HG02885 (cell line): ENCODE measurements around the gene SPTB.
"Not testable (repeated sequence)": the region's sequence is repeated elsewhere in the genome, so short reads cannot be mapped to it uniquely, and the experiment has no call there.

Experiments
- ATAC-seq: cut with Tn5 transposase; IDR thresholded peaks from one replicate; pipeline ENCODE4 v1.9.1; 2021; ENCODE audit warnings: mild to moderate bottlenecking; ENCODE audit not compliant: unreplicated experiment, poor library complexity

SPTB gene

DNA sequence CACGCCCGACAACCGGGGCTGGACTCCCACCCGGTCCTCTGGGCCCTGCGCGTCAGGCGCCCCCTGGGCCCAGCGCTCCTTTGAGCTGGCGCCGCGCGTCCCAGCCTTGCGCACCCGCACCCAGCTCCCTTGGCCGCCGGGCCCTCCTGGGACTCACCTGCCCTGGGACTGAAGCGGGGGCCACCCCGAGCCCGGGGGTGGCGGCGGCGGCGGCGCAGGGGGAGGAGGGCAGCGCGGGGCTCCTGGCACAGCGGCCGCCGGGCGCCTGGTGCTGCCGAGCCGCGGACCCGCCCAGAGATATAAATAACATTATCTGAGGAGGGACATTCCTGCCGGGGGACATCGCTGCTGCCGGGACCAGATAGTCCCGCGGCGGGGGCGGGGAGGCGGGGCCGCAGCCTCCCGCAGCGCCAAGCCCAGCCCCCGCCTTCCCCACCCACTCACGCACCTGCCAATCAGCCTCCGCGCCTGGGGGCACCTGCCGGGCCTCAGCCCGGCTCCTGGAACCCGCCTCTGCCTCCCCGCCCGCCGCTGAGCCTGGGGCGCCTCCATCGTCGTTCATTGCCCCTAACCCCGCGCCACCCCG is at the start of gene SPTB:
TSS of gene SPTB (minus strand) at position 273 of the 586 bp plus-strand sequence. CDS start 56,813 bp downstream, outside the sequence.
- peak; percentile 67 for ATAC-seq

DNA sequence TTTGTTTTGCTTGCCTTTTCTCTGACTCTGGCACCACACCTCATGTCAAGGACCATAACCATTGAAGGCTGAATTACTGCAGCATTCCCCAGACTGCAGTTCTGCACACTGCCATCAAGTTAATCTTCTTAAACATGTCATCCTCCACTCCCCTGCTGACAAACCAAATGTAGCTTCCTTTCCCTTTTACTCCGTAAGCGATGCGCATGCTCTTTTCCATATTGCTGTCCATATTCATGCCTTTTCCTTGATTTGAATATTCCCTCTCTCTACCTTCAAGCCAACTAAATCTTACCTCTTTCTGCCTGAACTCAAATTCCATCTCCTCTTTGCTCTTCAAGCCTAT is 49.3 kb upstream of the SPTB start:
- no peak for ATAC-seq

DNA sequence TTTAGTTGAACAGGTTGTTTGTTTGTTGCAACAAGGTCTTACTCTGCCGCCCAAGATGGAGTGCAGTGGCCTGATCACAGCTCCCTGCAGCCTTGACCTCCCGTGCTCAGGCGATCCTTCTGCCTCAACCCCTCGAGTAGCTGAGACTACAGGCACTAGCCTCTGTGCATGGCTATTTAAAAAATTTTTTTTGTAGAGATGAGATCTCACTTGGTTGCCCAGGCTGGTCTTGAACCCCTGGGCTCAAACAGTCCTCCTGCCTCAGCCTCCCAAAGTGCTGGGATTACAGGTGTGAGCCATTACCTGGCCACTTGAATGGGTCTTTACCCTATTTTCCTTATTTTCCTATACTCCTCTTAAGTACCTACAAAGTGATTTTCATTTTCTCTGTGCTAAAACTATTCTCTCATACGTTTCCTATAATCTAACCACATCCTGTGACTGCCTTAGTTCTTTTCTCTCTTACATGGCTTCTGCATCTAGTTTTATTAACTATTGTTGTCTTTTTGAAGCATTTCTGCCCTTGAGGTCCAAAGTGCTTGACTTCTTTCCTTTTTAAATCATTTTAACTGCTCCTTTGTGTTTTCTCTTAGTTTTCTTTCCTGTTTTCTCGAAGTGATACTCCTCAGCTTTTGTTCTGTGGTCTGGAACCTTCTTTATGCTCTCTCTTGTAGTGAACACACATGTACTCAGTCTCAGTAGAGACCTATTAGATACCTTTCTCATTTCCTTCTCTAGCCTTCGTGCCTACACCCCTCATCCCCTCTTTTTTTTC is 48.7 kb upstream of the SPTB start:
- peak; percentile 65 for ATAC-seq

DNA sequence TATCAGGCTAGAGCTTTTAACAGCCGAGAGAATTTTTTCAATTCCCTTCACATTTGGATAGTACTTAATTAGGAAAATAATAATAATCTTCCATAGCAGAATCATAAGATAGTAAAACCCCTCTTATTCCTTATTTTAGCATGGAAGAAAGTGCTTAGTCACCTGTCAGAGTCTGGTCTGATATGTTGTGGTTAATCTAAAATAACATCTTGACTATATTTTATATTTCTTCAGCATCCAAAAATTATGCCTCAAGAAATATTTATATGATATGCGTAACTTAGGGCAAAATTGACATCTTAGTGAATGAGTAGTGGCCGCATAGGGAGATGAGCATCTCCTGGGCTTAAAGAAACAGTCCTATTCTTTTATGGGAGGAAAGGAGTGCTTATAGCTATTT is 47.3 kb upstream of the SPTB start:
- ATAC-seq: no peak

DNA sequence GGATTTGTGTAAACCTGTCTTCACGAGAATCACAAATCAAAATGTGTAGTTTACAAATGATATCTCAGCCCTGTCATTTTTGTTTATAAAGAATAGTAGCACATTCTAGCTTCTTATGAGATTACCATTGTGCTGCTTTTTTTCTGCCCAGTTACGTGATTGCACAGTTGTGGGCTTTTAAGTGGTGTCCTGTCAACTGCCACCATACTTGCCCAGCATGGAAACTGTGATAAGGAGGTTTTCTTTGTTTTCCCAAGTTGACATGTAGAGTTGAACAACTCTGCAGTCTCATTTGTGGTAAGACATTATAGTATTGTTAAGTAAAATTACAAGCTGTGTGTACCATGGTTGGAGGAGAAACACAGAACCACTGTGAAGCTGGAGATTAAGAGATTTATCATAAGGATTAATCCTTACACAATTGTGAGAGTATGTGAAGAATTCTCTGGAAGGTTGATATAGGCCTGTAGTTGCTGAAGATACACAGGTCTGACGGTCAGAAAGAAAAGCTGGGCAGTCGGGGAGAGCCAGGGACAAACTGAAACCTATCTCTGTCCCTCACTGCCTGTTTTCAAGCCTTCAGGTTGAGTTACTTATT is 46.8 kb upstream of the SPTB start:
- no peak for ATAC-seq

DNA sequence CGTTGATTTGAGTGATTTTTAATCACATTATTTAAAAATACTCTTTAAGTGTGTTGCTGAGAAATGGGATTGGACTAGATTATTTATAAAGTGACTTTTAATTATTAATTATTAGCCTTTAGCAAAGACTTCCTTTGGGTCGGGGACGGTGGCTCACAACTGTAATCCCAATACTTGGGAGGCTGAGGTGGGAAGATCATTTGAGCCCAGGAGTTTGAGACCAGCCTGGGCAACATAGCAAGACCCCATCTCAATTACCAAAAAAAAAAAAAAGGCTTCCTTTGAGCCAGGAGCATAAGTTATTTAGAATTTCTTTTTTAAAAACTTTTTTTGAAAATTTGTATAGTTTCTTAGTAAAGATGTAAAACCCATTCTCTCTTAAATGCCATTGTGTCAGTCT is 43.3 kb upstream of the SPTB start:
- no peak for ATAC-seq

DNA sequence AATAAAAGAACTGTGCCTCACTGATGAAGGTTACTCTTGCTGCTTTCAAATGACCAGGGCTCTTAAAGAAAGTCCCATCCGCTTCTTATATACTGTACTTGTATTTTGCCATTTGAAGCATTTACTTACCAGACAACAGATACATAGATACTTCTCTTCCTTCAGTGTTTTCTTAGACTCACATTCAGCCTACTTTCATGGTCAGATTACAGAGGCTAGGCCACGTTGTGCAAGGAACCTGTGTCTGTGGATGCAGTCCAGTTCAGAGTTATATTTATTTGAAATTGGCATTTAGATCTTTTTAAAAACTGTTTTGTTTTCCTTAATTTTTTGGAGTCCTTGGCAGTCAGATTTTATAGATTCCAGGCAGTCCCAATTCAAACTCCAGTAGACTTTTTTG is 40.8 kb upstream of the SPTB start:
- ATAC-seq: no peak

DNA sequence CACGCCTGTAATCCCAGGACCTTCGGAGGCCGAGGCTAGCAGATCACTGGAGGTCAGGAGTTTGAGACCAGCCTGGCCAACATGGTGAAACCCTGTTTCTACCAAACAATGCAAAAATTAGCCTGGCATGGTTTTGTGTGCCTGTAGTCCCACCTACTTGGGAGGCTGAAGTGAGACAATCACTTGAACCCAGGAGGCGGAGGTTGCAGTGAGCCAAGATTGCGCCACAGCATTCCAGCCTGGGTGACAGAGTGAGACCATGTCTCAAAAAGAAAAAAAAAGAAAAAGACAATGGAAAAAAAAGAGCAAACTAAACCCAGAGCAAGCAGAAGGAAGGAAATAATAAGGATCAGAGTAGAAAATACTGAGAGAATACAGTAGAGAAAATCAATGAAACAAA is 39.9 kb upstream of the SPTB start:
- no peak for ATAC-seq

DNA sequence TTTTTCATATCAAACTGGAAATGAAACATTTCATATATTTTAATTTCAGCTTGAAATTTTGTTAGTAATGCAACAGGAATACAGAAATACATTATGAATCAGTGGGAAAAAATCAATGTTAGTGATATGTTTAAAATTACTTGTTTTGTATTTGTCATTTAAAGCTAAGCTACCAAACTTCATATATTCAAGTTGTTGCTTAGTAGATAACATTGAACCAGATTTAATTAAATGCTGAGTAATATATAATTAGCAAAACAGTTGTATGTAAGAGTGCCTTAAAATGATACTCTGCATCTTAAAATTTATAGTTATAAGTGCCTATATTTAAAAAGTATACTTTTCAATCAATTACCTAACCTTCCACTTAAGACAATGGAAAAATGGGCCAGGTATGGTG is 39.5 kb upstream of the SPTB start:
- ATAC-seq: no peak

DNA sequence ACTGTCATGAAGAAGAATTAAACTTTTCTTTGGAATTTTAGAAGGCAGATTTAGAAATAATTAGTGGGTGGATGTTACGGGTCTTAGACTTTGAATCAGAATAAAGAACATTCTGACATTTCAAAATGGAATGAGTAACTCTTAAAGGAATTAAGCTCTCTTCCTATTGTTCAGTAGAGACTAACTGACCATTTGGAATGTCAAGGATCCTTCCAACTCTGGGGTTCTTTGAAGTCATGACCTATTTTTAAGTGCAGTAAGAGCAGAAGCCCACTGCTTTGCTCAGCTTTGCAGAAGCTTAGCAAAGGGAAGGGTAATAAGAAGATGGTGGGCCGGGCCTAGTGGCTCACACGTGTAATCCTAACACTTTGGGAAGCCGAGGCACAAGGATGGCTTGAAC is 38.5 kb upstream of the SPTB start:
- no peak for ATAC-seq

DNA sequence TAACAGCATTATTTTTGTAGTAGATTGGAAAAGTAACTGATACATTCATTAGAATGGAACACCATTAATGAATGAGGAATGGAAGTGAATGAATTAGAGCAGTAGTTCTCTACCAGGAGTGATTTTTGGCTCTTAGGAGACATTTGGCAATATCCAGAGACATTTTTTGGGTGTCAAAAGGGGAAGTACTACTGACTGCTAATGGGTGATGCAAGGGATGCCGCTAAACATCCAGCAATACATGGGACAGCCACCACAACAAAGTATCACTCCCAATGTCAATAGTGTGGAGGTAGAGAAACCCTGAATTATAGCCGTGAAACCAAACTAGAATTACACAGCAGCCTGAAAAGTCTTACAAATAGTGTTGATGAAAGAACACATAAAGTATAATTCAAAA is 36.1 kb upstream of the SPTB start:
- no peak for ATAC-seq

DNA sequence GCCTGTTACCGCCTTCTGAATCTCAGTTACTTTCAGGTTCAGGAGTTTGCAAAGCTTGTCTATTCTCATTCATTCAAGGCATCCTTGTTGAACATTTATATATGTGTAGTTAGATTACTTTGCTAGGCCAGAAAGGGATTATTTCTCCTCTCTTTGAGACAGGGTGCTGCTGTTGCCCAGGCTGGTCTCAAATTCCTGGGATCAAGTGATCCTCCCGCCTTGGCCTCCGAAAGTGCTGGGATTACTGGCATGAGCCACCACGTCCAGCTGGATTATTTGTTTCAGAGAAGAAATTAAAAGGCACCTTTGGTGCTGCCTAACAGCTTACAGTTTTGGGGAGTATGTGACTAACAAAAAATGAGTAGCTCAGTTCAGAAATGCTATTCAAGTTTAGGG is 35.3 kb upstream of the SPTB start:
- ATAC-seq: no peak

DNA sequence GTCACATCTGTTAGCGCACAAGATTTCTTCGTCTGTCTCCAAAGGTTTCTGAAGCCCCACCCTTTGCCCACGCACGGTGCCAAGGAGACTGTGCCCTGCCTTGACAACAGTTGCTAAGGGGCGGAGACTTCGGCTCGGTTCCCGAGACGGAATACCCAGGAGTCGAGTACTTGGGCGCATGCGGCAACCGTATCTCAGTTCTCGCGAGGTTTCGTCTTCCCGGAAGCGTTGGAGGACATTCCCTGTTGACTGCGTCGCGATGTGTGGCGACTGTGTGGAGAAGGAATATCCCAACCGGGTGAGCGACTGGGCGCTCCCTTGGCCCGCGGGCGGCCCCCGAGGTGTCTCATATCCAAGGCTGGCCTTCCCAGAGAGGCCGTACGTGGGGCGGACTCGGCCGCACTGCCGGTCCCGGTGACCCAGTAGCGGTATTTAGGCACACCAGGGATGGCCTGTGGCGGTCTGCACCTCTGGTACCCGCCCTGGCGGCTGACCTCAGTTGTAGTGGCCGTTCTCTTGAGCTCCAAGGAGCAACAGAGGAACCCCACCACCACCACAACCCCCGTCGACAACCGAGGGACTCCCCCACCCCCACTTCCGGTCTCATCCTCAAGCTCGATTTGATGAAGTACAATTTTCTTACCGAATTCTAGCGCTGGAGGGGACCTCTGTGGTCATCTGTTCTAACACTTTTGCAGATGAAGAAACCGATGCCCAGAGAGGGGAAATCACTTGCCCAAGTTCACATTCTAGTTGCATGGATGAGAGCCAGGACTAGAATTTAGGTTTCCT is 34.7 kb upstream of the SPTB start, which contains the start of gene CHURC1:
TSS of gene CHURC1 (plus strand) at position 219 of the 792 bp plus-strand sequence. CDS start at position 260, 41 bp downstream.
- ATAC-seq: peak; percentile 98

DNA sequence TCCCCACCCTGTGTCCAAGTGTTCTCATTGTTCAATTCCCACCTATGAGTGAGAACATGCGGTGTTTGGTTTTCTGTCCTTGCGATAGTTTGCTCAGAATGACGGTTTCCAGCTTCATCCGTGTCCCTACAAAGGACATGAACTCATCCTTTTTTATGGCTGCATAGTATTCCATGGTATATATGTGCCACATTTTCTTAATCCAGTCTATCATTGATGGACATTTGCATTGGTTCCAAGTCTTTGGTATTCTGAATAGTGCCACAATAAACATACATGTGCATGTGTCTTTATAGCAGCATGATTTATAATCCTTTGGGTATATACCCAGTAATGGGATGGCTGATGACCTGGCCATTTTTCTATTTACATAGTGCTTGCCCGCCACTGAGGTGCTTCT is 33.8 kb upstream of the SPTB start:
- not testable (repeated sequence) for ATAC-seq

DNA sequence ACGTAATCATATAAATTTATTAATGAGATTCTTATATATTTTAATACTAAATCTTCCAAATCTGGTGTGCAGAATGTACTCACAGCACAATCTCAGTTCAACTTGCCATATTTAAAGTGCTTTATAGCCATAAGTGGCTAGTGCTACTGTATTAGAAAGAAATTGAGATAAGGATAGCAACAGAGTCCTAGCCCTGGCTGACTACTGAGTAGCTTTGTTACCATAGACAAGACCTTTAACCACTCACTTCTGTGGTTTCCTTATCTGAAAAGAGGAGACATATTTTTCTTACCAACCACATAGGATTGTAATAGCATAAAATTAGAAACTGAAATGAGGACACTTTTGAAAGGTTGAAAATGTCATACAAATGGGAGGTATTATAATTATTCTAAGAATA is 32.6 kb upstream of the SPTB start:
- no peak for ATAC-seq

DNA sequence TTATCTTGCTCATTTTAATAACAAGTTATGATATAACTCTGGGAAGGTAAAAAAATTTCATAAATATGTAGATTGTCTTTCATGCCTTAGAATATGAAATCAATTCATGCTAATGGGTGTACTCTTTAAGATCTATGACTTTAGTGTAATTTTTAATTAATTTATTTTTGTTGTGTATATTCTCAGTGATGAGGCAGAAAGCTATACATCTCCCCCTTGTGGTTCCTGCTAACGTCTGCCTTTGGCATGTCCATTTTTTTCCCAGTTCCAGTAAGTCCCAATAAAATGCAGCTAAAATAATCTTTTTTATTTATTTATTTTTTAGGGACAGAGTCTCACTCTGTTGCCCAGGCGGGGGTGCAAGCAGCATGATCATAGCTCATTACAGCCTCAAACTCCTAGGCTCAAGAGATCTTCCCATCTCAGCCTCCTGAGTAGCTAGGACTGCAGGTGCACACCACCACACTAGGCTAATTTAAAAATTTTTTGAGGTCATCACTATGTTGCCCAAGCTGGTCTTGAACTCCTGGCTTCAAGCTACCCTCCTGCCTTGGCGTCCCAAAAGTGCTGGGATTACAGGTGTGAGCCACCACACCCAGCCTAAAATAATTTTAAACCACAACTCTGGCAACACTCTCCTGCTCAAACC is 31.3 kb upstream of the SPTB start:
- ATAC-seq: no peak

DNA sequence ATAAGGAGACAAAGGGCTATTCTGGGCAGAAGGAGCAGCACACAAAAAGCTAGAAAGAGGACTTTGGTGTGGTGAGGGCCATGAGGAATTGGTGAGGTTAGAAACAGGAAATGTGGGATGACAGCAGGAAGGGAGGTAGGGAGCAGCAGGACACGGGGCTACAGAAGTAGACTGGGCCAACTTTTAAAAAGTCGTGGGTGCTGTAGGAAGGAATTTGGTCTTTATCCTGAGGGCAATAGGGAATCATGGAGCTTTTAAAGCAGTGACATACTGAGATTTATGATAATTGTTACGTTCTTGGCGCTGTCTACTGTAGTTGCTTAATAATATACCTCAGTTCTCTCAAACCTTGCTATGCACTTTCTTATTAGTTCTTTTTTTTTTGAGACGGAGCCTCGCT is 26.3 kb upstream of the SPTB start:
- no peak for ATAC-seq

DNA sequence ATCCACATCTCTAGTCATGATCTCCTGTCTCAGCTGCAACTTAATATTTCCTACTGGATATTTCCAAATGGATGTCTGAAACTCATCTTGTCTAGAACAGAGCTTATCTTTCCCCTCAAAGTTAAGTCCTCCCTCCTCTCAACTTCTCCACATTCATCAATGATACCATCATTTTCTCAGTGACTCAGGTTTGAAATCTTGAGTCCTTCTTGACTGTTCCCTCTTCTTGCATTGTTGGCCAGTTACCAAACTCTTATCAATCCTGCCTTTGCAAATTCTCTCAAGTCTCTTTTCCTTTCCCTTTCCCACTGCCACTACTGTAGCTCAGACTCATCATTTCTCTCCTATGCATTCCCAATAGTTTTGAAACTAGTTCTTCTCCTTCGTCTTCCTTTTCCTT is 20.3 kb upstream of the SPTB start:
- no peak for ATAC-seq

DNA sequence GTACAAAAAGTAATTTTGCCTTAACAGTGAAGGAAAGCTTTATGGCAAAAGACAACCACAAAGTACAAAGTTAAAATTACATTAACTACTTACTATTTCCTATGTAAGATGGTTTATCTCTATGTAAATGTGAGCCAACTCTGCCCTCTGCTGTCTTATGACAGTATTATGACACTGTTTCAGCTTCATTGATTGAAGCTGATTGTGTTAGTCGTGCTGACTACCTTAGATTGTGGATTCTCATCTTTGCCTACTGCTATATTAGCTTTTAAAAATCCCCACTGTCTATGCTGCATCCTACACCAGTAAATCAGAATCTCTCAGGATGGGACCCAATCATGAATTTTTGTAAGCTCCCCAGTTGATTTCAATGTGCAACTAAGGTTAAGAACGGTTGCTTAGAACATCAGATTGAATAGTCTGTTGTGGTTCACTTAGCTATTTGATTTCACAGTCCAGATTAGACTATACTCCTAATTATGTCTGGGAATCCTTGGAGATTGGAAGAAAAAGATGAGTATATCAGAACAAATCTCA is 12.2 kb upstream of the SPTB start:
- no peak for ATAC-seq

DNA sequence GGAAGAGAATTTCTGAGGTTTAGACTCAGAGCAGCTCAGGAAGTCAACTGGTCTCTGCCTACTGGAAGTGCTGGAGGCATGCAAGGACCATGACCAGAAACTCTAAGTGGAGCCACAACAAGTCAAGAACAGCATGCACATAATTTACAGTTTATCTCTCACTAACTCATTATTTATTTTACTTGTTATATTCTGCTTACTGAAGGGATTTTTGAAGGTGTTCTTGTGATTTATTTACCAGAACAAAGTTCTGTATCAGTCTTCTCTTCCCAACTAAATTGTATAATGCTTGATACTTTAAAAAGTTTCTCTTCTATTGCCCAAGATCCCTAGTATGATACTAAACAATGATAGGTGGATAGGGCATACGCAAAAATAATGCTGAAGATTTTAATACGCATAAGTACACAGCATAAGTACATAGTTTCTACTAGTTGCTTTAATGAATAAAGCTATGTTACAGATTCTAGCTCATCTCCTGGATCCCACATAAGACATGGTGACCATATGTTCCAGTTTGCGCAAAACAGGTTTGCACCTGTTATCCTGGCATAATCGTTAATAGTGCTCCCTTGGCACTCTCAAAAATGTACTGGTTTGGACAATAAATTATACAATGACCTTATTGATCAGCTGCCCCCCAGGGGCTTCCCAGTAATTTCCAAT is 11.6 kb upstream of the SPTB start:
- ATAC-seq: no peak
